Activated naive CD4-positive, alpha-beta T cell treated with anti-CD3 and anti-CD28 coated beads, Interleukin-2, amount 10 ng/mL, durations not matched to agents 7 days and 5 days (primary cell): ENCODE data around the gene TGFBR3.

Experiments
- CTCF ChIA-PET: fragments of 350-600 bp; sonication (Branson Sonifier 250); formaldehyde crosslinking; loops from one replicate; lab custom pipeline; 2021; ENCODE audit warnings: antibody characterized with exemption; lab: Charles Lee
- DNase-seq: peaks from one replicate; pipeline ENCODE4 v3.0.0-alpha.2; 2020
- H3K27ac Mint-ChIP-seq: one replicate; pipeline ENCODE4 v1.8.0; 2021; ENCODE audit warnings: mild to moderate bottlenecking, moderate library complexity, mixed read lengths
- H3K27me3 Mint-ChIP-seq: one replicate; pipeline ENCODE4 v1.8.0; 2021; ENCODE audit warnings: mild to moderate bottlenecking, mixed read lengths
- H3K36me3 Mint-ChIP-seq: one replicate; pipeline ENCODE4 v1.8.0; 2021; ENCODE audit warnings: mixed read lengths
- H3K4me1 Mint-ChIP-seq: one replicate; pipeline ENCODE4 v1.8.0; 2021; ENCODE audit warnings: mixed read lengths
- H3K4me3 Mint-ChIP-seq: one replicate; pipeline ENCODE4 v1.8.0; 2021; ENCODE audit warnings: mild to moderate bottlenecking, moderate library complexity, mixed read lengths
- H3K9me3 Mint-ChIP-seq: one replicate; pipeline ENCODE4 v1.8.0; 2021; ENCODE audit warnings: mixed read lengths

The TGFBR3 gene

DNA sequence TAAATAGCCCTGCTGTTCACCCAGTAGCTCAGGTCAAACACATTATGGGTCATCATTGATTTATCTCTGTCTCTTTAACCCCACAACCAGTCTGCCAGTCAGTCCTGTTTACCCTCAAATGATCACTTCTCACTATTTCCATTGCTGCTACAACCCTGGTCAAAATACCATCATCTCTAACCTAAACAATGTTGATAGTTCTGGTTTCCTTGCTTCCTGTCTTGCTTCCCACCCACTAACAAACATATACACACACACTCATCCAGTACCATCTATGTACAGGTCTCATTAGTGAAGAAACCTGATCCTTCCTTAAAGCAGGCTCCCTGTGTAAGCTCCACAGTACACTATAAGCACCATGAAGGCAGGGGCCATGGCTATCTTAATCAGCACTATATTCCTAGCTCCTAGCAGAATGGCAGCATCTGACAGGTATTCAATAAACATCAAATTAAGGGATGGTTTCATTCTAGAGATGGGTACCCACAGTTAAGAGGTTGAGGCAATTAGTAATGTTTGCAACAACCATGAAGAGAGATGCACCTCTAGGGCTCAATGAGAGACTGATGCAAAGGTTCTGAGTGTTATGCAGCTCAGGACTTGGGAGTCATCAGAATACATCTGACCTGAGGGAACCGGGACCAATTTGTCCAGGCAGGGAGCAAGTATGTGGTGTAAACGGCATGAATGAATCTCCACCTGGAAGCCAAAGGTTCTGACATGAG is 10.0 kb upstream of the TGFBR3 start:
- H3K9me3 Mint-ChIP-seq: peaks cover 2% of the 10 kb centered on the region
- no peak overlapping the region for H3K4me3 Mint-ChIP-seq
- H3K36me3 Mint-ChIP-seq: no peaks in the 10 kb centered on the region
- no peak for DNase-seq
- H3K27ac Mint-ChIP-seq: no peak overlapping the region
- H3K4me1 Mint-ChIP-seq: peaks cover 19% of the 10 kb centered on the region
- CTCF ChIA-PET: interaction anchor here (0.8 kb wide), 1 partner anchor 29 kb away, joined by 3 read pairs; no protein-coding TSS in a partner anchor
- H3K27me3 Mint-ChIP-seq: peaks cover 19% of the 10 kb centered on the region

DNA sequence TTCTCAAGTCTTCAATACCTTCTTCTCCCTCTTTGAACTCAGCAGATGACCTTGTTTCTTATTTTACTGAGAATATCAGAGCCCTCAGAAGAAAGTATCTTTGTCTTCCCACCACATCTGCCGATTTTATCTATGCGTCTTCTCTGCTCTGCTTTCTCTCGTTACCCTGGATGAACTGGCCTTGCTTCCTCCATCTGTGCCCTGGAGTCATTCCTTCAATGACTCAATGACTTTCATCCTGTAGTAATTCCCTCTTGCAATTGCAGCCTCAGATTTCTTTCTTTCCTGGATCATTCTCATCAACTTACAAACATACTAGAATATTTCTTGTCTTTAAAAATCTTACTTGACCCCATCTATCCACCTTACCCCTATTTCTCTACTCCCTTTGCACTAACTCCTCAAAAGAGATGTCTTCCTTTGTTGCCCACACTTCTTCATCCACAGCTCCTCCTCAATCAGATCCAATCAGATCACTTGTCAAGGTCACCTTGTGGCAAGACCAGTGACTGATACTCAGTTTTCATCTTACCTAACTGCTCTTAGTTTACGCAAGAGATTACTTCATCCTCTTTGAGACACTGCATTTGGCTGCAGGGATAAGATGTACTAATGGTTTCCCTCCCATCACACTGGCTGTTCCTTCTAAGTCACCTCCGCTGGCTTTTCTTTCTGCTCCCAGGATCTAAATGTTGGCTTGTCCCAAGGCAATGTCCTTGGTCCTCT is 8.2 kb upstream of the TGFBR3 start:
- no peaks in the 10 kb centered on the region for H3K36me3 Mint-ChIP-seq
- CTCF ChIA-PET: no interaction called here
- no peak overlapping the region for H3K27ac Mint-ChIP-seq

DNA sequence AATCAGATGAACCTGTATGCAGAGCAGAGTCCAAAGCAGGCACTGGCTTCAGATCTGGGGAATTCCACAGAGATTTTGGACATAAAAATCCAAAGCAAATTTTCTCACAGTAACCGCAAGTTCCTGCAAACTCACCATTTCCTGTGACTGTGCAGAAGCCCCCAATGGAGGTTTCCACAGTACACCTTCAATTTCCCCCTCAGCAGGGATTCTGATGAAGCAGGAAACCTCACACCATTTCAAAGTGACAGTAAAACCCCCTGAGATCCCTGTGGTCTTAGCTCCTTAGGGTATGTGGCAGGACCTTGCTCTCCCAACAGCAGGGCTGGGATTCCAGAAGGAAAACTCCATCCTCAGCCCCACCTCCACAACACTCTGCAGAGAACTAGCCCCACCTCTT is 6.0 kb upstream of the TGFBR3 start:
- DNase-seq: no peak
- Mint-ChIP-seq H3K4me3 (no peak overlapping the region), H3K9me3 (peaks cover 2% of the 10 kb centered on the region), H3K4me1 (peaks cover 25% of the 10 kb centered on the region), H3K36me3 (no peaks in the 10 kb centered on the region), H3K27me3 (peaks cover 19% of the 10 kb centered on the region), H3K27ac (no peak overlapping the region)
- CTCF ChIA-PET: interaction anchor here (0.8 kb wide), 1 partner anchor 8 kb away, joined by 3 read pairs; no protein-coding TSS in a partner anchor

More for the DNA sequence above, 8.2 kb upstream of the TGFBR3 start:
- no peak for DNase-seq
- Mint-ChIP-seq H3K9me3 (peaks cover 2% of the 10 kb centered on the region), H3K4me3 (no peak overlapping the region), H3K4me1 (peaks cover 24% of the 10 kb centered on the region), H3K27me3 (peaks cover 15% of the 10 kb centered on the region)

DNA sequence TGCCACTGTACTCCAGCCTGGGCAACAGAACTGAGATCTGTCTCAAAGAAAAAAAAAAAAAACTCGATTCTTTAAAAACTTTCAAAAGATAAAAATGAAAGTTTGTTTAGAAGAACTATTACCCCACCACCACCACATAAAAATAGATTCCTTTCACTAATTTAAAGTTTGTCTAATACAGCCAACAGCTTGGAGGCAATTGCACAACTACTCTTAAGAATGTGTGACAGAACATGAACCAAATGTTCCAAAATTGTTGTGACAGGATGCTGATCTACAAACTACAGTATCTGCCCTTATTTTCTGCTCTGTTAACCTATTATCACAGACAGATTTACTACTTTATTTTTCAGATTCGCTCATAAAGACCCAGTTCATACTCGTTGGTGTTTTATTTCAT is 5.5 kb upstream of the TGFBR3 start:
- Mint-ChIP-seq H3K4me1 (peaks cover 29% of the 10 kb centered on the region), H3K4me3 (no peak overlapping the region), H3K27me3 (peaks cover 24% of the 10 kb centered on the region), H3K9me3 (peaks cover 2% of the 10 kb centered on the region), H3K27ac (no peak overlapping the region), H3K36me3 (no peaks in the 10 kb centered on the region)
- no peak for DNase-seq
- CTCF ChIA-PET: interaction anchor here (0.7 kb wide), 1 partner anchor 344 kb away, joined by 3 read pairs; no protein-coding TSS in a partner anchor

DNA sequence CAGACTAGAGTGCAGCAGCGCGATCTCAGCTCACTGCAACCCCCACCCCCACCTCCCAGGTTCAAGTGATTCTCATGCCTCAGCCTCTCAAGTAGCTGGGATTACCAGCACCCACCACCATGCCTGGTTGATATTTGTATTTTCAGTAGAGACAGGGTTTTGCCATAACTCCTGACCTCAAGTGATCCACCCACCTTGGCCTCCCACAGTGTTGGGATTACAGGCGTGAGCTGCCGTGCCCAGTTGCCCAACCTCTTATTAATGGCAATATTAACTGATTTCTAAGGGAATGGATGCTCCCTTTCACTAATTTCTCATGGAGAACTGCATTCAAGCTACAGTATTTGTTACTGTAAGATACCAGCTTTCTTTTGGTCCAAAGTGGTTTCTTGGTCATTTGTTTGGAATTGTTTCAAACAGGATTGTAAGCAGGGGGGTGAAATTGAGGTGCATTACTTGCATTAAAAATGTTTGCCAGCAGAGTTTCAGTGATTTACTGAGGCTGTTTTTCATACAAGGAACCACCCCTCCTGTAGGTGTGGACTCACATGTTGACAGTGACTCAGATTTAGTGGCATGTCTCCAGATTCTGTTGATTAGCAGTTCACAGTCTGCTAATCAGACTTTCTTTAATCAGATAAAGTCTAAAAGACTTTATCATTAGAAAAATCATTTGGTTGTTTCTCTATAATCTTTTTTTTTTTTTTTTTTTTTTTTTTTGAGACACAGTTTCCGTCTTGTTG is 3.9 kb upstream of the TGFBR3 start:
- no peak overlapping the region for H3K4me3 Mint-ChIP-seq
- CTCF ChIA-PET: no interaction called here
- peaks cover 28% of the 10 kb centered on the region for H3K4me1 Mint-ChIP-seq
- DNase-seq: no peak
- peaks cover 29% of the 10 kb centered on the region for H3K27me3 Mint-ChIP-seq
- peaks cover 2% of the 10 kb centered on the region for H3K9me3 Mint-ChIP-seq
- H3K36me3 Mint-ChIP-seq: no peaks in the 10 kb centered on the region
- no peak overlapping the region for H3K27ac Mint-ChIP-seq

DNA sequence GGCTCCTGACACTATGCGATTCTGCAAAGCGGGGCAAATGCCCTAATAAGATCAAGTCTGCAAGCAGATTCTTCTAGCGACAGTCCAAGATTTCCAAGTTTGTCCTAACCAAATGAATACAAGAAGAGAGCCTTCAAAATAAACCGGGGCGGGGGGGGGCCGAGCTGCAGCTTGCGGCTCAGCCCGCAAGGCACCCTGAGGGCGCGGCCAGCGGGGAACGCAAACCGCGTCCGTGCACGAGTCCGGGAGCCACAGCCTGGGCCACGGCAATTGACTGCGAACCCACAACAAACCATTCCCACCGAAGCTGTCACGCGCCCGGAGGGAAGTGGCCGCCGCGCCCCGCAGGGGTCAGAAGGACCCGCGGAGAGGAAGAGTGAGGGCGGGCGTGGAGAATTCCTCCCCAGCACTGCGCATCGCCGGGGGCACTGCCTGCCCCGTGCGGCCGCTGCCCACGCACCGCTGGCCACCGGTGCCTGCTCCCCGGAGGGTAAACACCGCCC is 687 bp downstream of the TGFBR3 start:
- peaks cover 5% of the 10 kb centered on the region for H3K36me3 Mint-ChIP-seq
- peak overlapping the region; percentile 86 for H3K4me3 Mint-ChIP-seq
- H3K9me3 Mint-ChIP-seq: no peaks in the 10 kb centered on the region
- CTCF ChIA-PET: interaction anchor here (0.8 to 4.4 kb wide), 8 partner anchors 34 to 408 kb away, joined by 3 to 45 read pairs (median 5); partner anchors contain the start of gene CDC7
- H3K4me1 Mint-ChIP-seq: peaks cover 34% of the 10 kb centered on the region
- peaks cover 21% of the 10 kb centered on the region for H3K27me3 Mint-ChIP-seq
- DNase-seq: peak; percentile 53
- H3K27ac Mint-ChIP-seq: peak overlapping the region; percentile 29

DNA sequence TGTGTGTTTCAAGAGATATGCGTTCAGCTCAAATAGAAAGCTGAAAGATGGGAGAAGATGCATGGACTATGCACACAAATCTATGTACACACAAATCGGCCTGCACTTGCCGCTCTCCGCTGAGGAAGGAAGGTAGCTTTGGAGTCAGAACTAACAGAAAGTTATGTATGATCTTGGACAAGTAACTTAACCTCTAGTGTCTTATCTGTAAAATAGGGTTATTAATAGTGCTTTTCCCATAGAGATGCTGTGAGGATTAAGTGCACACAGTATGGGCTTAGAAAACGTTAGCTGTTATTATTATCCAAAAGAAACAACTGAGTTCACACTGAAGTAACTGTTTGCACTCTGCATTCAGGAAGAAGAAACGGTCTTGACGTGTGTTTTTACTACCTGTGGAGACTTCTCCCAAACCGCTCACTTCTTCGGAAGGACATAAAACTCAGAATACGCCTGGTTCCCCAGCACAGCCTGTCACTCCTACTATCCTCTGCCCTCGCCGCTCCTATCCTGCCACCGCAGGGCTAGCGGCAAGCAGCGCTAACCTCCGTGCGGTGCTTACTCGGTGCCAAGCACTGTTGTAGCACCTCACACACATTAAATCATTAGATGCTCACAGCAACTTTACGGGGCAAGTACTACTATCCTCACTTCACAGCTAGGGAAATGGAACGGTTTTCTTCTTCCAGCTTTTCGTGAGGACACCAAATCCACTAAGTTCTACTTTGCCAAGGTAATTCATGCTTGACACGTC is 1.3 kb downstream of the TGFBR3 start:
- Mint-ChIP-seq H3K27ac (peak overlapping the region; percentile 29), H3K36me3 (peaks cover 5% of the 10 kb centered on the region), H3K4me1 (peaks cover 30% of the 10 kb centered on the region)

DNA sequence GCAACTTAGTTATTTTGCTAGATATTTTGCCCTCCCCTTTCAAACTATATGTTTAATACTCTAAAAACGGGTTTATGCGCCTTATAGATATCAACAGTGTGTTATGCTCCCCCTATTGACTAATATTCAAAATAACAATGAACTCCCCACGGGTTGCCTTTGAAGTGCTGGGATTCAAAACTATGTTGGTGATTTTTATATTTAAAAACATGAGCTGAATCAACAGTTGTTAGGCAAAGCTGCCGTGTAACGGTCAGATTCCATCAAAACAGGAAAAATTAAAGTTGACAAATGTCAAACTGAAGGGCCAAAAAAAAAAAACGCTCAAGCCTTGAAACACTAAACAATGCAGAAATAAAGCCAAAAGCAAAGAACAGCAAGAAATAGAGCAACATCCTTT is 2.5 kb downstream of the TGFBR3 start:
- no peak for DNase-seq
- peak overlapping the region; percentile 63 for H3K4me3 Mint-ChIP-seq
- no peak overlapping the region for H3K27ac Mint-ChIP-seq
- CTCF ChIA-PET: interaction anchor here (0.7 to 4.4 kb wide), 10 partner anchors 9 to 381 kb away, joined by 3 to 45 read pairs (median 3); no protein-coding TSS in a partner anchor
- no peaks in the 10 kb centered on the region for H3K9me3 Mint-ChIP-seq
- peaks cover 32% of the 10 kb centered on the region for H3K4me1 Mint-ChIP-seq
- peaks cover 25% of the 10 kb centered on the region for H3K27me3 Mint-ChIP-seq
- peaks cover 5% of the 10 kb centered on the region for H3K36me3 Mint-ChIP-seq

More for the DNA sequence above, 1.3 kb downstream of the TGFBR3 start:
- DNase-seq: peak; percentile 53
- H3K27me3 Mint-ChIP-seq: peaks cover 21% of the 10 kb centered on the region
- H3K4me3 Mint-ChIP-seq: peak overlapping the region; percentile 86
- CTCF ChIA-PET: interaction anchor here (0.9 to 4.4 kb wide), 8 partner anchors 43 to 409 kb away, joined by 3 to 45 read pairs (median 4); partner anchors contain the start of gene CDC7
- H3K9me3 Mint-ChIP-seq: no peaks in the 10 kb centered on the region

DNA sequence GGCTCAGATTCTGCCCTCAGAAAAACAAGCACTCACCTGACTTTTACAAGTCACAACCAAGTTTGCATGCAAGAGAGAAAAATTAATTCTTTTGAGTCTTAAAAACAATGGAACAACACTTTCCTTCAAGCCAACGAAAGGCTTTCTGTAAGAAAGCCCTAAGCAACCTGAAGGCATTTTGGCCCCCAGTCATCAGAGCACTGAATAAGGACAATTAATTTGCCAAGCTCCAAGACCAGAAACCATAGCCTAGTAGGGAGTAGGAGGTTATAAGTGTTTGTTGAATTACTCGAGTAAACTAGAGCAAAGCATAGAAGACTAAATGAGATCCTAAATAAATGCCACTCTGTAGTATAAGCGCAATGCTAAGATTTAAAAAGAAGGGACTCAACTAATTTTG is 4.7 kb downstream of the TGFBR3 start:
- no peaks in the 10 kb centered on the region for H3K9me3 Mint-ChIP-seq
- CTCF ChIA-PET: interaction anchor here (1.0 kb wide), 1 partner anchor 369 kb away, joined by 3 read pairs; no protein-coding TSS in a partner anchor
- H3K4me3 Mint-ChIP-seq: no peak overlapping the region

DNA sequence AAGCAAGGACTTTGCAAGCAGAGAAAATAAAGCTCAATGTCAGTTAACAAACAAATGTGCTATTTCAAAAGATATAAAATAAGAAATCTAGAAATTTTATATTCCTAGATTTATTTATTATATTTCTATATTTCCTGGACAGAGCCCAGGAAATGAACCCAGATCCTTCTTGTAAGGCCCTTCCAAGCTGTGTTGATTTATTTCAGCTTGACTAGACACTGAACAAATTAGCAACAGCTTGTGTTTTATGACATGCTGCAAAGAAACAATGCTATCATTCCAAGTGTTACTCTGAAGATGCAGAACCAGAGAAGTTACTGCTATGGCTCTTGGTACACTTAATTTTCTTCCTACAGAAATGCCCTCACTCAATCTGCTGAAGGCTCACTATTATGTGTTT is 6.2 kb downstream of the TGFBR3 start:
- H3K4me3 Mint-ChIP-seq: no peak overlapping the region
- peaks cover 28% of the 10 kb centered on the region for H3K27me3 Mint-ChIP-seq
- no peak for DNase-seq
- H3K27ac Mint-ChIP-seq: no peak overlapping the region
- CTCF ChIA-PET: interaction anchor here (0.9 kb wide), 1 partner anchor 366 kb away, joined by 4 read pairs; no protein-coding TSS in a partner anchor
- no peaks in the 10 kb centered on the region for H3K9me3 Mint-ChIP-seq
- H3K36me3 Mint-ChIP-seq: peaks cover 10% of the 10 kb centered on the region
- H3K4me1 Mint-ChIP-seq: peaks cover 49% of the 10 kb centered on the region

More for the DNA sequence above, 4.7 kb downstream of the TGFBR3 start:
- Mint-ChIP-seq H3K27ac (no peak overlapping the region), H3K27me3 (peaks cover 24% of the 10 kb centered on the region), H3K36me3 (peaks cover 8% of the 10 kb centered on the region), H3K4me1 (peaks cover 42% of the 10 kb centered on the region)
- DNase-seq: no peak

DNA sequence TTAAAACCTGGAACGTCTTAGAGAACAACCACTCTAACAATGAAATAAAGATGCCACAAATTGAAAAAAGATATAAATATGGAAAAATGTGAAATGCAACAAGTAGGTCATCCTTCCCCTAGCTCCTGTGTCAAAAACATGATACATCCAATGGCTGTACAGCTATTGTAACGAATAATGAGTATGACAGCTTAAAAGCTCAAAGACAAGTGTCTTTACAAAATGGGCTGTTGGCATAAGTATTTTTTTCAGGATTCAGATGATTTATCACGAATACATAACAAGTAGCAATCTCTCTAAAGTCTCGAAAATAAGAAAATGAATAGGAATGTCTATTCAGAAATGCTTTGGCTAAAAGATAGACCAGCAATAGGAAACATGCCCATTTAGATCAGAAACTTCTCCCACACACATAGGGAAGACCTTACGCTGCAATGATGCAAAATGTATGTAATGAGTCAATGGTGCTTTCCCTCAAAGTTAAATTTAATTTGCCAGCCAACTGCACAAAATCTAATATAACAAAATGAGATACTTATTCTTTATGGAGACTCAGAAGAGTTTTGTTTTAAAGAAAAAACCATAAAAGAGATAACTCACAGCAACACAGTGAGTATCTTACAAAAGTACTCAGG is 8.3 kb downstream of the TGFBR3 start:
- no peaks in the 10 kb centered on the region for H3K9me3 Mint-ChIP-seq
- CTCF ChIA-PET: no interaction called here
- no peak overlapping the region for H3K4me3 Mint-ChIP-seq
- H3K36me3 Mint-ChIP-seq: peaks cover 5% of the 10 kb centered on the region
- peaks cover 41% of the 10 kb centered on the region for H3K4me1 Mint-ChIP-seq
- H3K27me3 Mint-ChIP-seq: peaks cover 36% of the 10 kb centered on the region
- DNase-seq: no peak
- H3K27ac Mint-ChIP-seq: no peak overlapping the region

DNA sequence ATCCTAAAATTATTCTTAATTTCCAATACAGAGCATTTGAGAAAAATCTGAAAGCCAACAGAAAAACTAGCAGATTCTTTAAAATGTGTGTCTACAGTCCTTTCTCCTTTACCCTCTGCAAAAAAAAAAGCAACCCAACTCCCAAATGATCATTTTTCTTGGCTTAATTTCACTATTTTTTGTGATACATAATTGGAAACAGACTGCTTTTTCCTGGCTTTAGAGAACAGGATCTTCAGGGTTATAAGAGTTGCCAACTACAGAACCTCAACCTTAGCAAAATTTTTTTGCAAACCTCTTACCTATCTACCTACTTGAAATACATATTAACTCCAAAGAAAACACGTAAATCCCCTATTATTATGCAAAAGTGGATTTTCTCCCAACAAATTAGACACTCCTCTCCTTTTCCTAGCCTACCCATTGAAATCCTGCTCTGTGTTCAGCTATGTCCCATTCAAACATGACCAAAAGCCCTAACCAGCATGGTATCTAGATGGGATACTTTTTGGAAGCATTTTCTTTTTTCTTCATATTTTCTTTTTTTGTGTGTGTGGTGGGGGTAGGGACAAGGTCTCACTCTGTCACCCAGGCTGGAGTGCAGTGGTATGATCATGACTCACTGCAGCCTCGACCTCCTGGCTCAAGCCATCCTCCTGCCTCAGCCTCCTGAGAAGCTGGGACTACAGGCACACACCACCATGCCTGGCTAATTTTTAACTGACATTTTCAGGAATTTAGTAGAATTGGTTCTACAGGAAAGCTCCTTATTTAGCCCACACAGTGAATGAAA is 9.0 kb downstream of the TGFBR3 start:
- CTCF ChIA-PET: no interaction called here
- Mint-ChIP-seq H3K9me3 (no peaks in the 10 kb centered on the region), H3K27me3 (peaks cover 39% of the 10 kb centered on the region), H3K4me1 (peaks cover 48% of the 10 kb centered on the region), H3K4me3 (no peak overlapping the region), H3K36me3 (peaks cover 6% of the 10 kb centered on the region), H3K27ac (peak overlapping the region; percentile 16)
- no peak for DNase-seq
